ENCODE results near the gene A3GALT2.

The A3GALT2 gene

DNA sequence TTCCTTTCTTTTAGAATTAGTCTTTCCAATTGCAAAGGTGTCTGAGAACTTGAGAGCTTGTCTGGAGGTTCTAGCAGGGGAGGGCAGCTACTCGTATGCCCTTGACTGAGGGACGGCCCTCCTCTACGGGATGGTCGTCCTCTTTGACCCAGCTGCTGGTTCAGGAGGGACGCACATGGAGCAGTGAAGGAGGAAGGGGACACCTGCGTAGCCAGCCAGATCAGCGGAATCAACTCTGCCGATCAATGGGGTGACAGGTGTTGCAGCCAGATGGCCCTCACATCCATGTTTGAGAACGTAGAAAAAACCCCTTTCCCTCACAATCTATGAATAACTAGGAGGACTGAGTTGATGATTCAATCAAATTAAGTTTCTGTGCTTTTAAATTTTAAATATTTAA, 15.7 kb upstream of the A3GALT2 start:
- TF ChIP-seq CTCF (conservative IDR thresholded peaks at IDR 0.05; ENCODE audit: control insufficient read depth, insufficient read depth, low read depth, low read length), result no peak
- H3K4me3 ChIP-seq (ENCODE audit: control insufficient read depth, low read depth, low read length), result no peak overlapping the region
- DNase-seq (ENCODE audit: low read depth), result no peak

DNA sequence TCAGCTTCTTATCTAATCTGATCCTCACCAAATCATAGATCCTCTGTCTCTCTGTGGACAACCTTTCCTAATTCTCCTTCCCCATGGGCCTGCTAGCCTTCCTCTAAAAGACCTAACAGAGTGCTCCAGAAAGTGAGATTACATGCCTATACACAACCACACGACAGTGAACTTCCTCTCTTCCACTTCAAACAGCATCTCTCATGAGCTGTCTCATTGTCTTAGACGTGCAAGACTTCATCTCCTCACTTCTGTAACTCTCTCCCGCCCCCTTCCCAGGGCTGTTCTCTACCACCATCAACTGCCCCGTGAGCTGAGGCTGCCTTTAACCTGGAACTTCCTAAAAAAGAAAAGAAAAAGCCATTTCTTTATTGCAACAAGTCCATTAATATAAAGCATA, 14.1 kb upstream of the A3GALT2 start:
- TF ChIP-seq CTCF (conservative IDR thresholded peaks at IDR 0.05; ENCODE audit: control insufficient read depth, insufficient read depth, low read depth, low read length), result no peak
- DNase-seq (ENCODE audit: low read depth), result no peak
- no peak overlapping the region for H3K4me3 ChIP-seq (ENCODE audit: control insufficient read depth, low read depth, low read length)

- H3K4me3 ChIP-seq (ENCODE audit: control insufficient read depth, low read depth, low read length), result no peak overlapping the region
- no peak for TF ChIP-seq CTCF (conservative IDR thresholded peaks at IDR 0.05; ENCODE audit: control insufficient read depth, insufficient read depth, low read depth, low read length)
- peak; percentile 94 for DNase-seq (ENCODE audit: low read depth)
These were observed 13.2 kb upstream of the A3GALT2 start for GRCh38 chr1:33334081-33334552.

DNA sequence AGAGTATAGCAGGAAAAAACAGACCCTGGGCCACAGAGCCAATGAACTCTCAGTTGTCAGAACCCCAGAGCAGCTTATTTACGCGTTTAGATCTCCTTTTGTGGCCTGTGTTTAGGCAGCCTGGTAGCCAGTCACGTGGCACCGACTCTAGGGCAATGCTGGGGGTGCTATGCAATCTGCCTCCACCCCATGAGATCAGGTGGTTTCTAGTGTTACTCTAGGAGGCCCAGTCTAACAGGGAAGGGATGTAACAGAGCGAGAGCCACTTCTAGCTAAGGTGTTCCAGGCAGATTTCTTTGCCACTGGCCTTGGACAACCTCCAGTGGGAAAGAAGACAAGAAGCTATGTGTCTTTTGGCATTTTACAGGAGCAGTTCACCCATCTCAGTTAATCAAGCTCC, 12.0 kb upstream of the A3GALT2 start:
- TF ChIP-seq CTCF (conservative IDR thresholded peaks at IDR 0.05; ENCODE audit: control insufficient read depth, insufficient read depth, low read depth, low read length), result no peak
- DNase-seq (ENCODE audit: low read depth), result no peak
- H3K4me3 ChIP-seq (ENCODE audit: control insufficient read depth, low read depth, low read length), result no peak overlapping the region

- TF ChIP-seq CTCF (conservative IDR thresholded peaks at IDR 0.05; ENCODE audit: control insufficient read depth, insufficient read depth, low read depth, low read length), result no peak
- peak; percentile 77 for DNase-seq (ENCODE audit: low read depth)
- no peak overlapping the region for H3K4me3 ChIP-seq (ENCODE audit: control insufficient read depth, low read depth, low read length)
These were observed 11.5 kb upstream of the A3GALT2 start for GRCh38 chr1:33332357-33332789.

GRCh38 chr1:33331444-33332356, 10.8 kb upstream of the A3GALT2 start:
- peak; percentile 48 for DNase-seq (ENCODE audit: low read depth)
- no peak for TF ChIP-seq CTCF (conservative IDR thresholded peaks at IDR 0.05; ENCODE audit: control insufficient read depth, insufficient read depth, low read depth, low read length)
- no peak overlapping the region for H3K4me3 ChIP-seq (ENCODE audit: control insufficient read depth, low read depth, low read length)

All from fibroblast of mammary gland (primary cell).